ENCODE results near the gene CLIC5. TPM values are rescaled to one million over a fixed set of nuclear protein-coding genes. Genes with fewer than 3 reads are reported as not detected.

The CLIC5 gene
- total and polyA plus RNA-seq, 12 donors = 0.94 to 5.6 (median 1.6) TPM

GRCh38 chr6:46017726-46018125 lies 2.1 kb upstream of the CLIC5 start:
- intact Hi-C loops (cut with DNase I) = no loop called here
- H3K4me1 ChIP-seq (replicated peaks in 1 of 2) = peaks cover 13 to 16% of the 10 kb centered on the region in 2 donors
- TF ChIP-seq POLR2A (IDR thresholded peaks at IDR 0.05) (no peak), CTCF (IDR thresholded peaks at IDR 0.05) (no peak)
- DNase-seq = no peak
- no peak overlapping the region for H3K4me3 ChIP-seq
- no peak overlapping the region for H3K27ac ChIP-seq
- no peaks in the 10 kb centered on the region for H3K9me3 ChIP-seq (replicated peaks in 1 of 3)
- 69 to 77% (median 75%) methylated on average over 2 of the region's 2 CpGs for WGBS, 4 donors
- H3K27me3 ChIP-seq = peaks cover 9% of the 10 kb centered on the region
- H3K36me3 ChIP-seq (replicated peaks in 1 of 2) = no peaks in the 10 kb centered on the region

- Histone ChIP-seq H3K4me3 (peak overlapping the region in 1 of 4 donors; percentile 62), H3K36me3 (replicated peaks in 1 of 2) (no peaks in the 10 kb centered on the region), H3K27me3 (peaks cover 9% of the 10 kb centered on the region), H3K27ac (no peak overlapping the region), H3K9me3 (replicated peaks in 1 of 3) (no peaks in the 10 kb centered on the region), H3K4me1 (replicated peaks in 1 of 2) (peaks cover 13 to 16% of the 10 kb centered on the region in 2 donors)
- WGBS, 4 donors = 37 to 58% (median 44%) methylated on average over 6 to 8 of the region's 8 CpGs
- intact Hi-C loops (cut with DNase I) = no loop called here
- no peak for DNase-seq
- TF ChIP-seq CTCF (IDR thresholded peaks at IDR 0.05) (no peak), POLR2A (IDR thresholded peaks at IDR 0.05) (no peak)
These were observed 476 bp upstream of the CLIC5 start for GRCh38 chr6:46016063-46016608.

DNA sequence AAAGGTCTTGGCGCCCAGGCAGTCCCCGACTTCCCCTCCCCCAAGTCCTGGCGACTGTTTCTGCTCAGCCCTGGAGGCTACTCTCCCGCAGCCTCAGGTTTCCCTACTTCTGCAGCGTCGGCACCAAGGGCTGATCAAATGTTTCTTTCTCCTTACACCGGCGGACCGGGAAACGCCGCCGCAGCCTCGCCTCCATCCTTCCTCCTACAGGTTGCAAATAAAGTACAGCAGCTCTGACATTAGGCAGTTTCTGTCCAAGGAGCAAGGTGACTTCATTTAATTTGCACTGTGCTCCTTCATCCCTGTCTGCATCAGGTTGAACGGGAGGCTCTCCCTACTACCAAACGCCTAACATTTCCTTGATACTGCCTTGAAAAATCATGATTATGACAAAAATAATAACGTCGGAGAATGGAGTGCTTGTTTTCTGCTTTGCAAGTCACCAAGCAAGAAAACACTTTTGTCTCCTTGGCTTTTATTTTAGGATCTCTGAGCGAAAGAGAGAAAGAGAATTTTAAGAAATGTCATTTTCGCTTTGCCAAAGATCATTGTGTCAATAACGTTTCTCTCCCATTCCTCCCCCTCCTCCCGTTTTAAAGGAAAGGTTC lies 1.0 kb downstream of the CLIC5 start:
- Histone ChIP-seq H3K9me3 (replicated peaks in 1 of 3) (no peaks in the 10 kb centered on the region), H3K36me3 (replicated peaks in 1 of 2) (no peaks in the 10 kb centered on the region), H3K27ac (peak overlapping the region in 1 of 5 donors; percentile 29), H3K4me1 (replicated peaks in 1 of 2) (peaks cover 13 to 19% of the 10 kb centered on the region in 2 donors), H3K27me3 (peaks cover 9% of the 10 kb centered on the region), H3K4me3 (peak overlapping the region in 2 of 4 donors; percentile 2 to 62)
- DNase-seq = no peak
- WGBS, 4 donors = 19 to 26% (median 22%) methylated on average over 21 of the region's 21 CpGs
- intact Hi-C loops (cut with DNase I) = no loop called here
- TF ChIP-seq POLR2A (IDR thresholded peaks at IDR 0.05) (no peak), CTCF (IDR thresholded peaks at IDR 0.05) (no peak)

DNA sequence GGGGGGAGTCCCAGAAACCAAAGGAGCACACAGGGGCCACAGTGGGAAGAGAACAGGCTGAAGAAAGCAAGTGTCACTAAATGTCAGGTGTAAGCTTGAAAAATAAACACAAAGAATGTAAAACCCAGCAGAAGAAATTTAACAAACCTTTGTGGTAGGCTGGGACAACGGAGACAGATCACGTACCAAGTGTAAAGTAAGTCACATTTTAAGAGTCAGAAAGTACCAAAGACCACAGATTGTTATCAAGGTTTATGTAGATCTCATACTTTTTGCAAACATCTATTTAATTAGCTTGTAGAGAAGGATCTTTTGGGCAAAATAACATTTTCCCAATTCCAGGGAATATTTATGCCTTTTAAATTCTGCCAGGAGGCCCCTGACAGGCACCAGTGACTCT lies 1.6 kb downstream of the CLIC5 start:
- 90 to 98% (median 91%) methylated on average over 2 of the region's 2 CpGs for WGBS, 4 donors
- H3K27me3 ChIP-seq = peaks cover 9% of the 10 kb centered on the region
- intact Hi-C loops (cut with DNase I) = no loop called here
- no peaks in the 10 kb centered on the region for H3K9me3 ChIP-seq (replicated peaks in 1 of 3)
- no peak overlapping the region for H3K27ac ChIP-seq
- DNase-seq = no peak
- no peaks in the 10 kb centered on the region for H3K36me3 ChIP-seq (replicated peaks in 1 of 2)
- H3K4me3 ChIP-seq = peak overlapping the region in 1 of 4 donors; percentile 62
- no peak for TF ChIP-seq POLR2A (IDR thresholded peaks at IDR 0.05)
- no peak for TF ChIP-seq CTCF (IDR thresholded peaks at IDR 0.05)
- peaks cover 13 to 19% of the 10 kb centered on the region in 2 donors for H3K4me1 ChIP-seq (replicated peaks in 1 of 2)

All from adrenal gland (tissue), 12 donors.